C4-2B (cell line): ENCODE results near the gene IRF9.

ENCODE experiments used
- ZFX ChIP-seq: fragments of 450-650 bp; IDR thresholded peaks from 2 replicates; pipeline ENCODE4 v1.6.1; 2017
- TF ChIP-seq, protein P1 (sequence below): fragments of 450-650 bp; conservative IDR thresholded peaks from 2 replicates; pipeline ENCODE4 v1.5.1; 2017; ENCODE audit warnings: mild to moderate bottlenecking

DNA sequence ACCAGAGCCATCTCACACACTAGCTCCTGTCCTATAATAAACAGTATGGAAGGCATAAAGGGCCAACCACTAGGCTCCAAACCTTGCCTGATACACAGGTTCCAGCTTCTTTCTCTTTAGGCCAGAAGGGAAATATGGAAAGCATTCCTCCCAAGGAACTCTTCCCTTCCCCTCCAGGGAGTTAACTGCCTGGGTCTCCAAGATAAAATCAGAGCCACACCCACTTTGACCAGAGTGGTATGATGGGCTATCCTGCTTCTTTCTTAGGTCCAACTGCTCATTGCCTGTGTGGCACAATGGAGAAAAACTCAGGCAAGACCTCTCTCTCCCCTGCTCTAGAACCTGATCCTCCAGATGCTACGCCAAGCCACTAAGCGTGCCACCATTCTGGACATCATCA lies 46.6 kb downstream of the IRF9 start:
- TF ChIP-seq, protein P1, sequence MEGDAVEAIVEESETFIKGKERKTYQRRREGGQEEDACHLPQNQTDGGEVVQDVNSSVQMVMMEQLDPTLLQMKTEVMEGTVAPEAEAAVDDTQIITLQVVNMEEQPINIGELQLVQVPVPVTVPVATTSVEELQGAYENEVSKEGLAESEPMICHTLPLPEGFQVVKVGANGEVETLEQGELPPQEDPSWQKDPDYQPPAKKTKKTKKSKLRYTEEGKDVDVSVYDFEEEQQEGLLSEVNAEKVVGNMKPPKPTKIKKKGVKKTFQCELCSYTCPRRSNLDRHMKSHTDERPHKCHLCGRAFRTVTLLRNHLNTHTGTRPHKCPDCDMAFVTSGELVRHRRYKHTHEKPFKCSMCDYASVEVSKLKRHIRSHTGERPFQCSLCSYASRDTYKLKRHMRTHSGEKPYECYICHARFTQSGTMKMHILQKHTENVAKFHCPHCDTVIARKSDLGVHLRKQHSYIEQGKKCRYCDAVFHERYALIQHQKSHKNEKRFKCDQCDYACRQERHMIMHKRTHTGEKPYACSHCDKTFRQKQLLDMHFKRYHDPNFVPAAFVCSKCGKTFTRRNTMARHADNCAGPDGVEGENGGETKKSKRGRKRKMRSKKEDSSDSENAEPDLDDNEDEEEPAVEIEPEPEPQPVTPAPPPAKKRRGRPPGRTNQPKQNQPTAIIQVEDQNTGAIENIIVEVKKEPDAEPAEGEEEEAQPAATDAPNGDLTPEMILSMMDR, result no peak
- TF ChIP-seq ZFX, result no peak
